GM21526 (cell line): ENCODE data around the gene NFU1.
"Not testable (repeated sequence)": the region's sequence is repeated elsewhere in the genome, so short reads cannot be mapped to it uniquely, and the experiment has no call there.

Experiments
- ATAC-seq: cut with Tn5 transposase; IDR thresholded peaks from one replicate; pipeline ENCODE4 v1.9.1; 2021; ENCODE audit warnings: moderate library complexity; ENCODE audit not compliant: unreplicated experiment, low FRiP score

Gene NFU1

GRCh38 chr2:69389271-69389670 lies 48.0 kb downstream of the NFU1 start:
- no peak for ATAC-seq

DNA sequence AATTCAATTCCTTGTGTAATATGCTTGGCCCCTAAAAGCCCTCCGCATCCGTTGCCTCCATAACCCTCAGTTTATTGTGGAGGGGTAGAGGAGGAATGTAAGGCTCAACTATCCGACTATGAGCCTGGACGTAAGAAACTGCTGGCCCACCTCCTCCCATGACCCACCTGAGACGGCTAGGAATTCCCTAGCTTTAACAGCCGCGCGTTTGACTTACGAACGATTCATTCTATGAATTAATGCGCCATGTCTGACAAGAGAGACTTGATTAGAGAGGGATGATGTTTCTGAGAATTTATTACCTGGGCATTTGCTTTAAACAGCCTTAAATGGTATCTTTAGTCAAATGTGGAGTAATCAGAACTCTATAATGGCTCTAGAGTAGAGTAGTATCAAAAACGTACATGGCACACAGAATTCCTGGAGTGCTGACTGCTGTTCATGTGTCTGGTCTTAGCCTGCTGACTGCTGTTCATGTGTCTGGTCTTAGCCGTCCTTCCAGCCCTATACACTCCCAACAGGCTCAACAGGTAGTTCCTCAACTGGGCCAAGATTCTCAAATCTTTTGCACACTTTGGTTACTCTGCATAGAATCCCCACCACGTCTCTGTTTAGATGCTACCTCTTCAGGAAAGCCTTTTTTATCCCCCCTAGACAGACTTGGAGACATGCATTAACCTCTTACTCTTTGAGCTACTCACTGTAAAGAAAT lies 49.3 kb downstream of the NFU1 start:
- no peak for ATAC-seq

DNA sequence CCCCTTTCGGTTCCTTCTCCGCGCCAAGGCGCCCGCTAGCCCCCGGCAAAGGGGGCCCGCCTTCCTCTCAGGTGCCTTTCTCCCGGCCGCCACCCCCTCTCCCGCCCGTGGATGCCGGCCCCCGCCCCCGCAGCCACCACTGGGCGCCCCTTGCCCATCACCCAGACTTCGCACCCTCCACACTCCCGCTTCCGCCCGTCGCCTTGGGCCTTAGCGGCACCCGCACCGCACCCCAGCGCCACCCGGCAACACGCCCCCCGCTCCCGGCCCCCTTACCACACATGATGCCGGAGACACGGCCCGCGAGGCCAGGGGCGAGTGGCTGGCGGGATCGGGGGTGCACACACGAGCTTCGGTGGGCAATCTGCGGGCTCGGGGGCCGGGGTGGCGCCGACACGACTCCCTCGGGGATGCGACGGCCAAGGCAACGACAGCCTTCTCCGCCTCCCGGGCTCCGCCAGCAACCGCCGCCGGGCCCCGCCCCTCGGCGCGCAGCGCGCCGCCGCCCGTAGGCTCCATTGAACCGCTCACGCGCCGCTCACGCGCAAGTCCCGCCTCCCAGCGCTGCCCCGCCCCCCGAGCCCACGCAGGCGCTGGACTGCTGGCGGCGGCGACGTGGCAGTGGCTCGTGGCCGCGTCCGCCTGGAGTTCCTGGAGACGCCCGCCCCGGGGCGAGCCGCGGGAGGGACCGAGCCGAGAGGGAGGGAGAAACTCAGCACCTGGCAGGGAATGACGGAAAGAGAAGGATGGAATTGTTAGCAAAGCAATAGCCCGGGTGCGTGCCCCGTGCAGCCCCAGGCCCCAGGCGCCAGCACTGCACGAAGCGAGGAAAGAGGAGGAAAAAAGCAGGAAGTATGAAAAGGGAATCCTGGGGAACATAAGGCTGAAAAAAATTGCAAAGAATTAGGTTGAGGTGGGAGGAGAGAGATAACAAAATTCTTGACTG lies 50.2 kb downstream of the NFU1 start, which contains the start of gene GFPT1:
GFPT1 (minus strand) TSS at position 439 of the 946 bp plus-strand sequence; CDS start at position 283, 156 bp downstream.
- peak; percentile 82 for ATAC-seq

DNA sequence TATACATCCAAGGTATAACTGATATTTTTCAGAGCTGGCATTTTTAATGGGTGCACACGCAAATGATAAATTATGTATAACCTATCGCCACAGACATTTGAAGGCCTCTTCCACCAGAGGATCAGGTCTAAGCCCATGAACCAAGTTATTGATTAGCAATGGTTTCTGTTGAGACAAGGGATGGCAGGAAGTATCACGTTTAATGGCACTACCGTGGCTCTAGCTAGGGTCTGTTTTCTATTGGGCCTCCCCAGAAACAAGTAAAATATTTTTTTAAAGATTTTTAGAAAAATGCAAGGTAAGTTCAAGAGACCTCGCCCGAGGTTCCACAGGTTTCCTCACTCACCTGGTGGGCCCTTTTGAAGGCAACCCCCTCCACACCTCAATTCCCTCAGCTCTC lies 50.9 kb downstream of the NFU1 start:
- ATAC-seq, result peak; percentile 5

DNA sequence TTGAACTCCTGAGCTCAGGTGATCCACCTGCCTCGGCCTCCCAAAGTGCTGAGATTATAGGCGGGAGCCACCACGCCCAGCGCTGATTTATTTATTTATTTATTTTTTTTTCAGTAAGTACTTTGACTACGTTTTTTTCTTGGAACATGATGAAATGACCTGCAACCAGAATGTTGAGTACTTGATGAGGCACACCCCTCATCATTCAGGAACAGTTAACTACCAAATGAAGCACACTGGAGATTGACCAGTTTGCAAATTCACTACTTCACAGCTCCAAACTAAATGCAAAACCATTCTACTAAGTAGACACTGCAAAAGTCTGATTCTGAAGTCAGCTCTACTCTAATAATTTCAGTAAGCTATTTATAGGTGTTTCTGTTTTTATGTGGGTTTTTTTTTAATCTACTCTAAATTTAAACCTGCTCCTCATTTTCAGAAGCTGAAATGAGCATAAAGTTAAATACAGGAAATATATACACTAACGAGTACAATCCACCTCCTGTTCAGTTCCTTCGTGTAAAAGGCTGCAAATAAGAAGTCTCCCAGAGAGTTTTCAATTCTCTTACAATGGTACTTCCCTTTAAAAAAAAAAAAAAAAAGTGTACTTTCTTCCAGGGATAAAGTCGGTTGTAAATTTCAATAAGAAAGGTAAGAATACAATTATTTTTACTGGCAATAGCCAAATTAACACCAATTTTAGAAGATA lies 51.6 kb downstream of the NFU1 start:
- no peak for ATAC-seq

DNA sequence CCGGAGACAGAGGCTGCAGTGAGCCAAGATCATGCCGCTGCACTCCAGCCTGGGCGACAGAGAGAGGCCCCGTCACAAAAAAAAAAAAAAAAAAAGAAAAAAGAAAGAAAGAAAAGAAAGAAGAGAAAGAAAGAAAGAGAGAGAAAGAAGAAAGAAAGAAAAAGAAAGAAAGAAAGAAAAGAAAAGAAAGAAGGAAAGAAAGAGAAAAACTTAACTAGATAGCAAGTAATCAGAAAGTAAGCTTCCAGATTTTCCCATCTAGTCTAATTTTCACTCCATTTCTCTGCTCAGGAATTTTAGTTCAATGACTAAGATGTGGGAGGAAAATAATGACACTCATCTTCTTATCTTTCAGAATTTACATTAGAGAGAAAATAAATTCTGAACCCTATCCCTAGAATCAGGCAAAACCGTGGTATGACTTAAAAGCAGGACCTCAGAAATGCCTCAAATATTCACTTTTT lies 52.6 kb downstream of the NFU1 start:
- no peak for ATAC-seq

DNA sequence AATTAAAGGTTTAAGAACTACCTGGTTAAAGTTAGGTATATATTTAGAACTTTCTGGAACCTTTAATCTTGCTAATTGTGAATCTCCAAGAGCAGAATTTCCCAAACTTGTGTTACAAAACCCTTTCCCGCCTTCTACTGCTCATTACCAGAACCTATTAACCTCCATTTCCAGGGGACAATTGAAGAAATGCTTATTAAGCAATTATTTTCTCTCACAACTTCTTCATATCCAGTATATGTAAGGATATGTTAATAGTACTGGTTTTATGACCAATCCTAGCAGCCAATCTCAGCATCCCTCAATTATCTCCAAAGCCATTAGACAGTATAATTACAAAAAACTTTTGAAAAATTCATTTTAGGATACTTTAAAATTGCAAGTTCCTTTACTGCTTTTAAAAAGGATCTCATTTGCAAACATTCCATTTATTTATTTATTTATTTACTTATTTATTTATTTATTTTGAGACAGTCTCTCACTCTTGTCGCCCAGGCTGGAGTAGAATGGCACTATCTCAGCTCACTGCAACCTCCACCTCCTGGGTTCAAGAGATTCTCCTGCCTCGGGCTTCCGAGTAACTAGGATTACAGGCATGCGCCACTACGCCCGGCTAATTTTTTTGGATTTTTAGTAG lies 53.9 kb downstream of the NFU1 start:
- no peak for ATAC-seq

GRCh38 chr2:69382547-69382946 lies 54.7 kb downstream of the NFU1 start:
- ATAC-seq, result no peak

- ATAC-seq, result no peak
Measured at GRCh38 chr2:69381337-69381737, 55.9 kb downstream of the NFU1 start.

GRCh38 chr2:69380072-69380917 lies 56.9 kb downstream of the NFU1 start:
- ATAC-seq, result no peak

DNA sequence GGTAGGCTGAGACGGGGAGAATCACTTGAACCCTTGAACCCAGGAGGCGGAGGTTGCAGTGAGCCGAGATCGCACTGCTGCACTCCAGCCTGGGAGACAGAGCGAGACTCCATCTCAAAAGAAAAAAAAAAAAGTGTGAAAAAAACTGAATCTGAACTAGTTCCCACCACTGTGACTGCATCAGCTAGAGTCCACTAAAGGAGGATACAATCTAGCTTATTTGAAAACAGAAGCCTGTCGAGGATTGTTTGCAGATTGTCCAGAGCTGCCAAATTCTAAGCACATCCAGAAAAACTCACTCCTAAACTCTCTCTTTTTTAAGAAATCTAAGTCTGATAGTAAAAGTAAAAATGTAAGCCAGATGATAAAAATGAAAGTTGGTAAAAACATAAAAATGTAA lies 60.8 kb downstream of the NFU1 start:
- no peak for ATAC-seq

- no peak for ATAC-seq
Measured at GRCh38 chr2:69375494-69376353, 61.5 kb downstream of the NFU1 start.

DNA sequence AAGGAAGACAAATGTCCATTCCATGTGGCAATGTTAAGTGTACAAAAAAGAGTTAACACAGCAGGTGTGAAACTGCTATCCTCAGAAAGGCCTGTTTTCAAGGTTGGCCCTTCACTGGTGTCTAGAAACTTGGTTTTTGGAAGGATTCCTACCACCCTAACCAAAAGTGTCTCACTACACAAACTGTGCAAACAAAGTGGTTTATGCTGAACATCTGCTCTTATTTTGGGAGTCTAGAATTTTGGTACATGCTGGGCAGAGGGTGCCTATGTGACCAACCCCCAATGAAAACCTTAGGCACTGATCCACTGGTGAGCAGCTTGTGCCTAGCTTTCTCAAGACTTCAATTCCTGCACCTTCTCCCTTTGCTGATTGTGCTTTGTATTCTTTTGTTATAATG lies 64.5 kb downstream of the NFU1 start:
- ATAC-seq, result no peak

GRCh38 chr2:69369802-69370201 lies 67.4 kb downstream of the NFU1 start:
- ATAC-seq, result no peak

- no peak for ATAC-seq
Measured at GRCh38 chr2:69368588-69368987, 68.6 kb downstream of the NFU1 start.

DNA sequence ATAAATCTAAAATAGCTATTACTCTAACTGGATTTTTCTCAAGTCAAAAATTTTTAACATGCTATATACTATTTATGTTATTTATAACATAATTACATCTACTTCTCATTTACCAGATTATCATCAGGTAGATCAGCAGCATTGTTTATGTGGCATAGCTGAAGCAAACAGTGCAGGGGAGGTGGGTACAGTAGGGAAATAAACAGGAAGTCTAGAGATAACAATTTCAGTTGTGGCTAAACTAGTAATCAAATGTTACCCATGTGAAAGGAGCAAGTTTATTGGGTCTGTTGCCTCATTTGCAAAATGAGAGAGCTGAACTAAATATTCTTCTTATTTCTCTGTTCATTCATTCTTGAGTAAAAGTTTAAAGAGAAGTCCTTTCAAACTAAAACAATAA lies 77.9 kb downstream of the NFU1 start:
- no peak for ATAC-seq

DNA sequence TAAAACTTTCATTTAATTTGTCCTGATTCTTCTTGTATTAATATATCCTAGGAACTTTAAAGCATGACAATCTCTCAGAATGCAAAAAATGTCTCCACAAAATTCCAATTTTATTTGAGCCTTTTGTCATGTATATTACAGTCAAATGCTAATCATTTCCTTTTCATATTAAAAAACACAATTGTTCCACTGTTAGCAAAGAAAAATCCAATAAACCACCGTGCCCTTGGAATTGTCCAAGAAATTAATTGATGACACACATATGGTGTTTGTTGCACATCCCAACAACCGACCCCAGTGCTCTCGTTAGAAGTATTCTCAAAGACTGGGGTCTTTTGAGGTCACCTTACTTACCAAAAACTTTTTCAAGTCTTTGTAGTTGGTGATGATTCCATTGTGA lies 78.3 kb downstream of the NFU1 start:
- no peak for ATAC-seq

GRCh38 chr2:69356471-69356870 lies 80.8 kb downstream of the NFU1 start:
- no peak for ATAC-seq

GRCh38 chr2:69354976-69355375 lies 82.3 kb downstream of the NFU1 start:
- not testable (repeated sequence) for ATAC-seq
